Liver (tissue), 3 donors: ENCODE data around the gene RARG.

Source experiments
- ATF3 ChIP-seq: IDR thresholded peaks from 2 replicates; pipeline ENCODE4 v1.6.1; 2016; ENCODE audit warnings: antibody characterized with exemption
- CTCF ChIP-seq: fragments of 150-350 bp; IDR thresholded peaks from 2 replicates; pipeline ENCODE4 v1.5.1; 2017; ENCODE audit warnings: improper control_type of control experiment, low read depth, low read length; ENCODE audit not compliant: missing input control
- EGR1 ChIP-seq, 2 donors: IDR thresholded peaks; 2 replicates each; pipeline ENCODE4 v1.6.1; 2016 to 2018; ENCODE audit warnings: antibody characterized with exemption in 2 of 2, low read depth in 2 of 2
- FOXA1 ChIP-seq: IDR thresholded peaks from 2 replicates; pipeline ENCODE4 v1.6.1; 2016; ENCODE audit warnings: antibody characterized with exemption
- GABPA ChIP-seq, 2 donors: IDR thresholded peaks in 1 of 2; conservative IDR thresholded peaks in 1 of 2; 2 replicates each; pipeline ENCODE4 v1.6.1; 2016; ENCODE audit warnings: antibody characterized with exemption in 2 of 2, mild to moderate bottlenecking in 1 of 2, moderate library complexity in 1 of 2
- JUND ChIP-seq, 2 donors: IDR thresholded peaks; 2 replicates each; pipeline ENCODE4 v1.6.1; 2016; ENCODE audit warnings: antibody characterized with exemption in 2 of 2
- MAX ChIP-seq: IDR thresholded peaks from 2 replicates; pipeline ENCODE4 v1.6.1; 2016; ENCODE audit warnings: antibody characterized with exemption
- REST ChIP-seq: IDR thresholded peaks from 2 replicates; pipeline ENCODE4 v1.6.1; 2016; ENCODE audit warnings: antibody characterized with exemption, mild to moderate bottlenecking
- SP1 ChIP-seq: IDR thresholded peaks from 2 replicates; pipeline ENCODE4 v1.6.1; 2018; ENCODE audit warnings: antibody characterized with exemption, mild to moderate bottlenecking
- TAF1 ChIP-seq: conservative IDR thresholded peaks from 2 replicates; pipeline ENCODE4 v1.6.1; 2016; ENCODE audit warnings: antibody characterized with exemption, mild to moderate bottlenecking
- YY1 ChIP-seq: IDR thresholded peaks from 2 replicates; pipeline ENCODE4 v1.6.1; 2016; ENCODE audit warnings: antibody characterized with exemption, mild to moderate bottlenecking
- ZBTB33 ChIP-seq: IDR thresholded peaks from 2 replicates; pipeline ENCODE4 v1.6.1; 2016; ENCODE audit warnings: antibody characterized with exemption
- donor health status: healthy.
- donor health status: healthy.

GRCh38 chr12:53223389-53224060 lies 8.5 kb downstream of the RARG start:
- TF ChIP-seq CTCF (no peak), GABPA (IDR thresholded peaks at IDR 0.05 in 1 of 2, conservative IDR thresholded peaks at IDR 0.05 in 1 of 2) (no peak), ZBTB33 (no peak), TAF1 (no peak), MAX (no peak), EGR1 (IDR thresholded peaks at IDR 0.05; ENCODE audit: low read depth in 2 of 2) (no peak), YY1 (no peak), REST (no peak), ATF3 (no peak), FOXA1 (no peak), JUND (IDR thresholded peaks at IDR 0.05) (no peak), SP1 (no peak)
